Ovary (tissue), 9 donors: Measurements from ENCODE around the gene KRTAP5-11. TPM values are rescaled to one million over a fixed set of nuclear protein-coding genes. Genes with fewer than 3 reads are reported as not detected.

ENCODE experiments used
- DNase-seq, 5 donors: peaks; one replicate each; pipeline ENCODE4 v3.0.0-alpha.2; 2019 to 2020
- H3K27ac ChIP-seq, 2 donors: fragments of 200-600 bp; one replicate each; pipeline versions ENCODE4 v1.5.1 to v1.8.0; 2019 to 2022
- H3K27me3 ChIP-seq: fragments of 200-600 bp; one replicate; pipeline ENCODE4 v1.8.0; 2022
- H3K36me3 ChIP-seq: fragments of 200-600 bp; sonication (generic); one replicate; pipeline ENCODE4 v1.5.1; 2019
- H3K4me1 ChIP-seq: one replicate; pipeline ENCODE4 v1.8.1; 2013; ENCODE audit warnings: mild to moderate bottlenecking, moderate library complexity; ENCODE audit not compliant: insufficient read depth
- H3K4me3 ChIP-seq: fragments of 200-600 bp; sonication (generic); one replicate; pipeline ENCODE4 v1.5.1; 2017
- H3K9me3 ChIP-seq, 2 donors: fragments of 200-600 bp in 1 of 2; sonication (generic) in 1 of 2; one replicate each; pipeline versions ENCODE4 v1.5.1 to v1.8.1; 2013 to 2019; ENCODE audit warnings: mild to moderate bottlenecking in 1 of 2, moderate library complexity in 1 of 2
- CTCF ChIP-seq, 3 donors: fragments of 450-650 bp in 2 of 3; fragments of 200-600 bp in 1 of 3; IDR thresholded peaks; one replicate each; pipeline versions ENCODE4 v1.5.1 to v1.8.0; 2016 to 2022; ENCODE audit warnings: antibody characterized with exemption in 3 of 3, mild to moderate bottlenecking in 1 of 3
- EP300 ChIP-seq: sonication (generic); formaldehyde crosslinking; IDR thresholded peaks from one replicate; pipeline ENCODE4 v1.6.1; 2017; ENCODE audit warnings: antibody characterized with exemption
- POLR2A ChIP-seq: fragments of 450-650 bp; IDR thresholded peaks from one replicate; pipeline ENCODE4 v1.6.1; 2017; ENCODE audit warnings: antibody characterized with exemption, mild to moderate bottlenecking, moderate library complexity
- WGBS, 3 donors: extraction: QIAGEN DNeasy Blood & Tissue Kit in 1 of 3; methylation state at CpG; one replicate each; pipeline versions ENCODE4 v1.1.5 to v1.1.7; 2013 to 2017; 5-methylcytosine and 5-hydroxymethylcytosine counted together
- intact Hi-C, 4 donors: fragments of 100-400 bp; cut with DNase I; formaldehyde crosslinking; loops; one replicate each; pipeline versions ENCODE4 v1.11.0 to v1.15.1; 2022 to 2023
- polyA plus RNA-seq, 2 donors: library from polyadenylated mRNA; stranded (reverse); fragments of 200-250 nt in 1 of 2; fragments of 350-450 nt in 1 of 2; fragmentation: Illumina TruSeq in 1 of 2; extraction: RNeasy Lipid Tissue Mini Kit (QIAGEN cat#74804) in 1 of 2; gene quantifications; one replicate each; pipeline ENCODE4 v1.2.3, GENCODE V29; 2013 to 2014
- total RNA-seq, 7 donors: library from RNA; depleted of rRNA in 2 of 7; stranded (reverse); fragments of >200 nt in 2 of 7; fragmentation: NEBNext Ultra II Directional in 3 of 7; extraction: Animal tissue kit (Norgen Biotek cat#: 25700) in 3 of 7; gene quantifications; one replicate each; pipeline versions ENCODE4 v1.1.0 to v1.2.4, GENCODE V29; 2016 to 2023
- donor health status: DM: no; HTN: no; CAD: no; lungs with moderate emphysema.
- donor health status: DM: no; HTN: no; CAD: no.
- donor health status: Bipolar disorder and iron deficiency.
- donor health status: DM: yes; HTN: yes; CAD: no.
- donor health status: DM: no; HTN: no; CAD: no.
- donor health status: DM: yes; HTN: yes; CAD: no.

The KRTAP5-11 gene
- total and polyA plus RNA-seq, 9 donors = not detected

GRCh38 chr11:71548120-71548519, 34.6 kb downstream of the KRTAP5-11 start, which contains the start of gene KRTAP5-9:
TSS of gene KRTAP5-9 (plus strand) at chr11:71548420. CDS start at chr11:71548658, 238 bp downstream.
- H3K4me1 ChIP-seq = no peaks in the 10 kb centered on the region
- no peak for TF ChIP-seq EP300
- TF ChIP-seq POLR2A = no peak
- no peak for TF ChIP-seq CTCF (IDR thresholded peaks at IDR 0.05)
- H3K27ac ChIP-seq = no peak within 1 kb of the TSS
- no peak for DNase-seq
- no peaks in the 10 kb centered on the region for H3K36me3 ChIP-seq
- H3K9me3 ChIP-seq = peaks cover 0 to 3% of the 10 kb centered on the region in 2 donors
- intact Hi-C loops = no loop called here
- 45 to 60% (median 46%) methylated on average over 5 of the region's 5 CpGs for WGBS, 3 donors
- no peak within 1 kb of the TSS for H3K4me3 ChIP-seq
- H3K27me3 ChIP-seq = no peaks in the 10 kb centered on the region

GRCh38 chr11:71545405-71545966, 37.2 kb downstream of the KRTAP5-11 start:
- H3K27me3 ChIP-seq = no peaks in the 10 kb centered on the region
- H3K9me3 ChIP-seq = peaks cover 0 to 3% of the 10 kb centered on the region in 2 donors
- TF ChIP-seq CTCF (IDR thresholded peaks at IDR 0.05) = no peak
- no peak for TF ChIP-seq POLR2A
- TF ChIP-seq EP300 = no peak
- intact Hi-C loops = no loop called here
- no peaks in the 10 kb centered on the region for H3K4me1 ChIP-seq
- H3K4me3 ChIP-seq = no peak overlapping the region
- DNase-seq = no peak
- 75 to 86% (median 81%) methylated on average over 12 of the region's 12 CpGs for WGBS, 3 donors
- H3K36me3 ChIP-seq = no peaks in the 10 kb centered on the region
- H3K27ac ChIP-seq = no peak overlapping the region

GRCh38 chr11:71544525-71545214, 38.0 kb downstream of the KRTAP5-11 start:
- H3K27ac ChIP-seq = no peak overlapping the region
- no peak overlapping the region for H3K4me3 ChIP-seq
- WGBS, 3 donors = 82 to 89% (median 84%) methylated on average over 6 of the region's 6 CpGs
- H3K4me1 ChIP-seq = no peaks in the 10 kb centered on the region
- TF ChIP-seq CTCF (IDR thresholded peaks at IDR 0.05) (no peak), POLR2A (no peak), EP300 (no peak)
- H3K27me3 ChIP-seq = no peaks in the 10 kb centered on the region
- H3K36me3 ChIP-seq = no peaks in the 10 kb centered on the region
- H3K9me3 ChIP-seq = peaks cover 0 to 3% of the 10 kb centered on the region in 2 donors
- DNase-seq = no peak
- intact Hi-C loops = no loop called here

GRCh38 chr11:71543866-71544265, 38.8 kb downstream of the KRTAP5-11 start:
- H3K36me3 ChIP-seq = no peaks in the 10 kb centered on the region
- intact Hi-C loops = no loop called here
- WGBS, 3 donors = 61 to 66% (median 65%) methylated on average over 8 of the region's 8 CpGs
- peaks cover 0 to 3% of the 10 kb centered on the region in 2 donors for H3K9me3 ChIP-seq
- no peaks in the 10 kb centered on the region for H3K4me1 ChIP-seq
- DNase-seq = no peak
- no peak overlapping the region for H3K4me3 ChIP-seq
- TF ChIP-seq POLR2A (no peak), EP300 (no peak)
- no peak overlapping the region for H3K27ac ChIP-seq
- H3K27me3 ChIP-seq = no peaks in the 10 kb centered on the region
